ENCODE measurements around the gene KRT80. TPM values are rescaled to one million over a fixed set of nuclear protein-coding genes. Genes with fewer than 3 reads are reported as not detected.

Gene KRT80
- total and polyA plus RNA-seq, 2 donors from 2014 or later, result 1.0 to 12.3 TPM

GRCh38 chr12:52147964-52148463, 43.8 kb downstream of the KRT80 start:
- H3K36me3 ChIP-seq (ENCODE audit: control insufficient read depth in 2 of 3, insufficient read depth in 3 of 3, low read length in 3 of 3), result no peaks in the 10 kb centered on the region
- no peak for FAIRE-seq
- H3K9me3 ChIP-seq (ENCODE audit: control insufficient read depth in 2 of 3, insufficient read depth in 1 of 3, low read length in 3 of 3), result no peaks in the 10 kb centered on the region
- H3K27ac ChIP-seq (ENCODE audit: low read depth in 2 of 2, low read length in 2 of 2), result peak overlapping the region; percentile 48 to 86
- H3K9ac ChIP-seq (ENCODE audit: low read length in 3 of 3), result peak overlapping the region in 1 of 3 donors; percentile 51
- peaks cover 0 to 24% (median 14%) of the 10 kb centered on the region in 3 donors for H3K4me1 ChIP-seq (ENCODE audit: control insufficient read depth in 2 of 3, insufficient read depth in 2 of 3, low read depth in 1 of 3, low read length in 3 of 3)
- DNase-seq, result no peak
- H3K4me3 ChIP-seq (ENCODE audit: low read length in 3 of 3), result no peak overlapping the region
- no peak for TF ChIP-seq CTCF (IDR thresholded peaks at IDR 0.05; ENCODE audit: borderline replicate concordance, extremely low read depth, insufficient read depth)
- intact Hi-C loops (cut with DNase I), result no loop called here
- H3K27me3 ChIP-seq (ENCODE audit: control insufficient read depth, insufficient read depth, low read length), result no peaks in the 10 kb centered on the region

DNA sequence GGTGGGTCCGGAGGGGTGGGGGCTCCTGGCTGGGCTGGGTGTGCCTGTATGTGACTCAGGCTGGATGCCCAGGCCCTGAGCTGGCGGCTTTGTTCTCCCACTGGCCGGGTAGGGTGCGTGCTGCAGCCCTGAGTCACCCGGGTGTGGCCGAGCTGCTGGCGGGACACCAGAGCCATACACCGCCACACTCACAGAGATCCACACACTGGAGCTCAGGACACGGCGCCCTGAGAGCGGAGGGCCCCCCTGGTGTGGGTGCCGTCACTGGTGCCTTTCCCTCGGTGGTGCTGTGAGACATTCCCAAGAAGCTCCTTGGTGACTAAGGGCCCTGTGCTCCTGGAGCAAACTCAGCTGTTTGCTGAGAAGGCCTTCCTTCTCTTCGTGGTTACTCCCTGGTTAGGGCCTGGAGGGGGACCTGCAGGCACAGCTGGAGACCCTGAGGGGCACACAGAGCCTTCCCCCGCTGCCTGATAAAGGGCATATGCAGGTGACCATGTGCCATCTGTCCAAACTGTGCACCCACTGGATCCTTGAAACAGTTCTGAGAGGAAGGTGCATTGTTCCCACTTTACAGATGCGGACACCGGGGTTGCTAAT, 44.3 kb downstream of the KRT80 start:
- Histone ChIP-seq H3K36me3 (ENCODE audit: control insufficient read depth in 2 of 3, insufficient read depth in 3 of 3, low read length in 3 of 3) (no peaks in the 10 kb centered on the region), H3K27me3 (ENCODE audit: control insufficient read depth, insufficient read depth, low read length) (no peaks in the 10 kb centered on the region), H3K9ac (ENCODE audit: low read length in 3 of 3) (peak overlapping the region in 2 of 3 donors; percentile 6 to 51), H3K9me3 (ENCODE audit: control insufficient read depth in 2 of 3, insufficient read depth in 1 of 3, low read length in 3 of 3) (no peaks in the 10 kb centered on the region), H3K4me1 (ENCODE audit: control insufficient read depth in 2 of 3, insufficient read depth in 2 of 3, low read depth in 1 of 3, low read length in 3 of 3) (peaks cover 0 to 22% (median 14%) of the 10 kb centered on the region in 3 donors), H3K4me3 (ENCODE audit: low read length in 3 of 3) (no peak overlapping the region), H3K27ac (ENCODE audit: low read depth in 2 of 2, low read length in 2 of 2) (peak overlapping the region; percentile 74 to 86)
- DNase-seq (peak; percentile 63 to 98 (median 70)), FAIRE-seq (no peak)
- no peak for TF ChIP-seq CTCF (IDR thresholded peaks at IDR 0.05; ENCODE audit: borderline replicate concordance, extremely low read depth, insufficient read depth)
- intact Hi-C loops (cut with DNase I), result no loop called here

DNA sequence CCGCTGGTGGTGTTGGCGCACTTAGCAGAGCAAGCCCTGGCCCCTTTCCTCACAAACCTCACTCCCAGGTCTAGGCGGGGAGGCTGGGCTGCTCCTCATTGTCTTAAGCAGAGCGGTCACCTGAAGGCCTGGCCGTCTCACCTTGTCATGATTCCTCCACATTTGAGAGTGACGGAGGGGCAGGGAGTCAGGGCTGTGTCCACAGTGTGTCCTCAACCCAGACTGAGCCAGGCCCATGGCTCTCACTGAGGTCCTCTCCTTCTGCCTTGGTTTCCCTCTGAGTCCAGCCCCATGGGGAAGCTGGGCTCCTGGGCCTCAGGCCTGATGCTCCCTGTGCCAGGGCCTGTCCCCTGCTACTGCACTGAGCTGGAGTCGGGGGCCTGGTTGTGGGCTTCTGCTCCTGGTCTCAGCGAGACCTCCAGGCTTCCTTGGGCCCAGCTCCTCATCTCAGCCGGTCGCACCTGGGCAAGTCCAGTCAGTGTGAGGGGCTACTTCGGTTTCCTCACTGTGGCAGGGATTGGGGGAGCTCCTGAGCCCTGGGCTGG, 44.9 kb downstream of the KRT80 start:
- Histone ChIP-seq H3K4me3 (ENCODE audit: low read length in 3 of 3) (no peak overlapping the region), H3K9ac (ENCODE audit: low read length in 3 of 3) (peak overlapping the region in 1 of 3 donors; percentile 80), H3K9me3 (ENCODE audit: control insufficient read depth in 2 of 3, insufficient read depth in 1 of 3, low read length in 3 of 3) (no peaks in the 10 kb centered on the region), H3K4me1 (ENCODE audit: control insufficient read depth in 2 of 3, insufficient read depth in 2 of 3, low read depth in 1 of 3, low read length in 3 of 3) (peaks cover 0 to 19% (median 14%) of the 10 kb centered on the region in 3 donors), H3K27me3 (ENCODE audit: control insufficient read depth, insufficient read depth, low read length) (no peaks in the 10 kb centered on the region), H3K27ac (ENCODE audit: low read depth in 2 of 2, low read length in 2 of 2) (peak overlapping the region; percentile 74), H3K36me3 (ENCODE audit: control insufficient read depth in 2 of 3, insufficient read depth in 3 of 3, low read length in 3 of 3) (no peaks in the 10 kb centered on the region)
- no peak for FAIRE-seq
- intact Hi-C loops (cut with DNase I), result no loop called here
- no peak for DNase-seq
- TF ChIP-seq CTCF (IDR thresholded peaks at IDR 0.05; ENCODE audit: borderline replicate concordance, extremely low read depth, insufficient read depth), result no peak
